NCI-H345 treated with DMSO at 0.1 percent for 48 hours (cell line): ENCODE results near the gene CD2BP2.

Source experiments
- DNase-seq: peaks from one replicate; lab custom pipeline; 2025; ENCODE audit not compliant: unreplicated experiment; lab: John Stamatoyannopoulos, UW

CD2BP2 gene

DNA sequence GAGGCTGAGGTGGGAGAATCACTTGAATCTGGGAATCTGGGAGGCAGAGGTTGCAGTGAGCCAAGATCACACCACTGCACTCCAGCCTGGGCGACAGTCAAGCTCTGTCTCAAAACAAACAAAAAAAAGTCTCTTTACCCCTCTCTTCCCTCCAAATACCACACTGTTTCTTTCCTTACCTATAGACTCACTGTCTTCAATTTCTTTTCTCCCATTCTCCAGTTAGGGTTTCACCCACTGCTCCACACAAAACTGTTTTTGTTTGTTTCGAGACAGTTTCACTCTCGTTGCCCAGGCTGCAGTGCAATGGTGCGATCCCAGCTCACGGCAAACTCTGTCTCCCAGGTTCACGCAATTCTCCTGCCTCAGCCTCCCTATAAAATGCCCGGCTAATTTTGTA is 6.1 kb upstream of the CD2BP2 start:
- no peak for DNase-seq

DNA sequence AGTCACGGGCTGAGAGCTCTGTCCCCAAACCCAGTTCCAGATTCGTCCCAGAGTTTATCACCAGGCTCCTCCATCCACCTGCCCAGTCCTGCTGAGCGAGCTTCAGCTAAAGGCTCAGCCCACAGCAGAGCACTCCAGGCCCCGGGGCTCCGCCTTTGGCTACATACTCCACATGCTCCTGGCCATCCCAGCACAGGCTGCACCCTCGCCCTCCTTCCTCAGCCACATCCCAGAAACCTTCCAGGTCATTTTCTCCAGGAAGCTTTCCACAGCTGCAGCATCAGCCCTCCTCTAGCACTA is 4.7 kb upstream of the CD2BP2 start:
- DNase-seq, result no peak

DNA sequence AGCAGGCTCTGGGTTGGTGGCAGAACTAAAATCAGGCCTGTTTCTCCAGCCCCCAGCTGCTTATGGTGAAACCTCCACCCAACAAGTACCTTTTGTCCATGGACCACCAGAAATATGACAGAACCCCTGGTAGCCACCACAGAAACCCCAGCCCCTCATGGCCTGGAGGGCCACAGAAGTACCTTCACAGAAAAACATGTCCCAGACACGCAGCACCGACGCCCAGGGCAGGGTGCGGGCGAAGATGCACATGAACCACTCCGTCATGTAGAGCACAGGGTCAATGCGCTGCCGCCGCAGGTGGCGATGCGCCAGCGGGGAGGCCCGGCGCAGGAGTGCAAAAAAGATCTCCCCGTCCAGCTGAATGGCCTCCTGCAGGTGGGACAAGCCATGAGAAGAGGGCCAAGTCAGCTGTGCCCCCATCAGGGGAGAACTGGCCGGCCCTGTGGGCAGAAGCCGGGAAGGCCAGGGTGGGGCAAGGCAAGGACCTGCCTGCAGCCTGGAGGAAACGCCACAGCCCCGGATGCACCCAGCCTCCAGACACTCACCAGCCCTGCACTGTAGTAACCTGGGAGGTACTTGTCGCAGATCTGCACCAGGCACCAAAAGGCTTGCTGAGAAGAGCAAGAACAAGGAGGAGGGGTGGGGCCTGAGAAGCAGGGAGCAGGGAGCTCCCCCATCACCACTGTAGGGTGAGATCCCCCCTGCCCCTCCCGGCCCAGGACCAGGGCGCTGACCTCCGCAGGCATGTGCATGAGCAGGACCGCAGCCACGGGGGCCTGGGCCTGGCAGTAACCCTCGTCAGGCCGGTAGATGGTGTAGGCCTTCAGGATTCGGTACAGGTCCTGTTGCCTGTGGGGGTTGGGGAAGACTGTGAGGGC is 4.1 kb upstream of the CD2BP2 start:
- no peak for DNase-seq

DNA sequence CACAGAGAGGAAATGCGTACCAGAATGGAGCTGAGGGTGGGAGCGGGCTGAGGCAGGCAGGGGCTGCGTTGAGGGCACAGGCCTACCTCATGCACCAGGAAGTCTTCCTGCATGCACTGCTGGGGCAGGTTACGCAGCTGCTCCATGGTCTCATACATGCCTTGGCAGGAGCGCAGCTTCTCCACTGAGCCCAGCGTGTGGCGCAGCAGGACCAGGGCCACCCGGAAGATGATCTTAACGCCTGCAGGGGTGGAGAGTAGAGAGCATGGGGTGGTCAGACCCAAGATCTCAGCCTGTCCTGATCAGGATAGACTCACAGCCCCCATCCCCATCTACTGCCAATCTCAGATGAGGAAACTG is 3.4 kb upstream of the CD2BP2 start:
- DNase-seq, result no peak

DNA sequence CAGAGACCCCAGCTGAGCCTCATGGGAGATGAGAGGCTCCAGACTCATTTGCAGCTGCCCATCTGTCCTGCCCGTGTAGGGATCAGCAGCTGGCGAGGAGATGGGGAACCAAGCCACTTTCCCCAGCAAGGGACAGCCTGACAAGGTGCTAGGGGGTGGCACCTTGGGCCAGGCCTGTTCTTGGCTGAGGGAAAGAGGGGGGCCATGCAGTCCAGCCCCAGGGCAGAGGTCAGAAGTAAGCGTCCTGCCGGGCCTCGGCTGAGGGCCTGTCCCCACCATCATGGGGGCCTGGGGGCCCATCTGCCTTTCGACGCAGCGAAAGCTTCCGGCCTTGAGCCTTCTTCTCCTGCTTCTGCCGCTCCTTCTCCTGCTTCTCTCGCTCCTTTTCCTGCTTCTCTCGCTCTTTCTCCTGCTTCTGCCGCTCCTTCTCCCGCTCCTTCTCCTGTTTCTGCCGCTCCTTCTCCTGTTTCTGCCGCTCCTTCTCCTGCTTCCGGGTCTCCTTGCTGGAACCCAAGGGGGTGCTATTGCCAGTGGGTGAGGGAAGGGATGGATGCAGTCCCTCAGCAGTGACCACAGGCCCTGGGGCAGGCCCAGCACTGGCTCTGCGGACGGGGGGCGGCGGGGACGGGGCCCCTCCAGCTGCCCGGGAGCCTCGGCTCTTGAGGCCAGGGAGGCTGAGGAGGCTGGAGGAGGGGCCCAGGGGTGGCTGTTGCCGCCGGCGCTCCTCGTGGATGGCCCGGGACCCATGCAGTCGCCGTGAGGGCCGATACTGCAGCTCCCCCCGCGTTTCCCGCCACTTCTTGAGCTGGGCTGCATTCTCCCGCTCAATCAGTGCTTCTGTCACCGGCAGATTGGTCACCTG is 2.8 kb upstream of the CD2BP2 start:
- DNase-seq, result no peak

DNA sequence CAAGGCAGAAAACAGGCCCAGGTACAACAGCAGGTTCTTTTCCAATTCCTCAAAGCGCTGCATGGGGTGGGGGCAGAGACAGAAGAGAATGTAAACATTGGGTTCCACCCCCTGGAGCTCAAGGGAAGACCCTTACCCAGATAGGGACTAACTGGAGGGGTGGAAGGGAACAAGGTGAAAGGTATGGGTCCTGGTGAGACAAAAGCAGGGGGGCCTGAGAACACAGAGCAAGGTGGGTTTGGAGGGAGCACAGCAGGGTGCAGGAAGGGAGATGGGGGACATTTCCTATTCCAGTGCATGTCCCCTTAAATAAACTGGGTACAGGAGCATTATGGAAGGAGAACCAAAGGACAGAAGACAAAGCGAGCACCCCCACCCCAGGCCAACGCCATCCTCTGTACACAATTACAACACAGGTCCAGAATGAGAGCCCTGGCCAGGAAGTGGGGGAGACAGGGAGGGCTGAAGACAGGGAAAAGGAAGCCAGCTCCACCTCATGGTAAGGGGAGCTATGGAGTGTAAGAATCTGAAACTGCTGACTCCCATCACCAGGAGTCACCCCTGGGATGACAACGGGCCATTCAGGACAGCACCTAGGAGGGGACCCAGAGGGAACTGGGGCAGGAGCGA is 2.1 kb upstream of the CD2BP2 start:
- no peak for DNase-seq

DNA sequence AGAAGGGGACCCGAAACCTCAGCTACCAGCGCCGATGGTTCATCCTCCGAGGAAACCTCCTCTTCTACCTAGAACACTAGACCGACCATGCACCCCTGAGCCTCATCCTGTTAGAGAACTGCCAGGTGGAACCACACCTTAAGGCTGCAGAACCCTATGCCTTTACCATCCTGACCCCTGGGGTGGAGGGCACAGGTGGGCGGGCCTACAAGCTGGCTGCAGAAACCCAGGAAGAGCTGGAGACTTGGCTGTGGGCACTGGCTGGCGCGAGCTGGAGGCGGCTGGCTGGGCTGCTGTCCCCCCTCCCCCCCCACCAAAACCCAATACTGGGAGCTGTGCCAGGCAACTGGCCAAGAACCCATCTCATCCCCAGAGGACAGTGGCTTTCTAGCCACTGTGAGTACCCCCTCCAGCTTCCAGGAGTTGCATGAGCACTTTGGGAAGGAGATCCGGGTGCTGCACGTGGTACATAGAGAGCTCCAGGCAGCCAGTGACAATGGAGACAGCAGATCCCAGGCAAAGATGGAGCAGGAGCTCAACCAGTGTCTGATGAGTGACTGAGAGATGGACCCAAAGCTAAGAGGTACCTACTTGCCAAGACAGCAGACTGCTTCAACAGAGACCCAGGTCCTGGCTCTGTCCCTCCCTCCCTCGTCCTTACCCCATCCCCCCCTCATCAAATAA is 1.4 kb upstream of the CD2BP2 start:
- DNase-seq, result no peak

DNA sequence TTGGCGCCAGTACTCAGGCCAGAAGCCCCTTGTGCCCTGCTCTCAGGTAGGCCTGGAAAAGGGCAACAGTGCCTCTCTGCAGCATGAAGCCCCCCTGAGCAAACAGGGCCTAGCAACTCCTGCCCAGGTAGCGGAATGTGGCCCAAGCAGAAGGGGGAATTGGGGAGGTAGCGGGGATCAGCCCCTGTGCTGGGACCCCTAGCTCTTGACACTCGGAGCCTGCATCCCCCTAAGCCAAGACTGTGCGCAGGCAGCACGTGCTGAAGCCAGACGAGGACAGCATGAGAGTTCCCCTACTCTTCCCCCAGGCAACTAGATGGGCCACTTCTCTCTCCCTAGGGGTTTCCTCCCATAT is 823 bp upstream of the CD2BP2 start:
- DNase-seq, result no peak

DNA sequence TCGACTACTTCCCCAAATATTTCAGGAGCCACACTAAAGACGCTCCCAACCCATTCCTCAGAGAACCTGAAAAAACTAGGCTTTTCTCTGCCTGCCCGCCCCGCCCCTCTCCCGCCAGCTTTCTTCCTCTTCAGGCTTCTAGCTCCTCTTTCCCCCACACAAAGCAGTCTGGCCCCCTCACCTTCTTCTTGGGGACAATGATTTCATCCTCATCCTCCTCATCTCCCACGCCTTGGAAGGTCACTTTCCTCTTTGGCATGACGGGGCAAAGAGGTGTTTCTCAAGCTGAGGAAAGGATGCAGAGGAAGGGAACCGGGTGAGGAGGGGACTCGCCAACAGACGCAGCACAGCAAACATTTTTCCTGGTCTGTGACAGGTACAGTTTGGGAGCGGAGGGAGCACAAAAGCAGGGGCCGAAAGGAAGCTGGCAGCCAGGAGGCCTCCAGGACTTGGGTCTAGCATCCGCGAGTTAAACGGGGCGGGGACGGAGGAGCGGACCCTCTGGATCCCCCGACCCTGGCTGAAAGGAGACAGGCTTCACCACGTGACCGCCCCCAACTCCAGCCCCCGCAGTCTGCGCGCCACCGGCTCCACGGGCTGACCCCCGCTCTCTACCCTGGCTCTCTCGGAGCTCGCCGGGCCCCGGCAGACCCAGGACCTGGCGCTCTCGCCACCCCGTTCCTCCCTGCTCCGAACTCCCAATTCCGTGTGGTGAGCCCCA is 525 bp downstream of the CD2BP2 start:
- DNase-seq, result no peak

DNA sequence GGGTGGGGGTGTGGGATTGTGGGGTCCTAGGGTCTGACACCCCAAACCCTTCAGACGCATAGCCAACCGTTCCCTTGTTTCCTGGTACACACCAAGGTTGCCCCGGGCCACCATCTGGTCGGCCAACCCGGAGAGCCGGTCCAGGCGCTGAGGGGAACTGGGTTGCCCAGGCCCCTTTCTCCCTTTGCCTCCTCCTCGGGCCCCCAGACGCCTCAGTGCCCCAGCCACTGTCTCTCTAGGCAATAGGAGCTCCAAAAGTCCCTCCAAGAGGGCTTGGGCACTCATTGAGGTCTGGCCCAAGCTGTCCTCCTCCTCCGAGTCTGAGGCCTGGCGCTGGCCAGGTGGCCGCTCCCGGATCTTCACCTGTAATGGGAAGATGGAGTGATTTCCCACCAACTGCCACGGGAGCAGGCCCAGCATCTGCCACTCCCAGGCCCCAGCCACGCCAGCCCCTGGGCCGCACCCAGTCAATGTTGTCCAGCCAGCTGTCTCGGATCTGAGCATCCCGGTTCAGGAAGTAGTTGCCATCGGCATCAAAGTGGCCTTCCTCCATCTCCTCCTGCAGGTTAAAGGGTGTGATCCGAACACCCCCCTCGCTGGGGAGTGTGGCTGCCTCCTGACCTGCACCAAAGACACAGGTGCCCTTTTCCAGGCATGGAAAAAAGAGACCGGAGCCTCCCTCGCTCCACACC is 1.5 kb downstream of the CD2BP2 start:
- DNase-seq, result no peak

DNA sequence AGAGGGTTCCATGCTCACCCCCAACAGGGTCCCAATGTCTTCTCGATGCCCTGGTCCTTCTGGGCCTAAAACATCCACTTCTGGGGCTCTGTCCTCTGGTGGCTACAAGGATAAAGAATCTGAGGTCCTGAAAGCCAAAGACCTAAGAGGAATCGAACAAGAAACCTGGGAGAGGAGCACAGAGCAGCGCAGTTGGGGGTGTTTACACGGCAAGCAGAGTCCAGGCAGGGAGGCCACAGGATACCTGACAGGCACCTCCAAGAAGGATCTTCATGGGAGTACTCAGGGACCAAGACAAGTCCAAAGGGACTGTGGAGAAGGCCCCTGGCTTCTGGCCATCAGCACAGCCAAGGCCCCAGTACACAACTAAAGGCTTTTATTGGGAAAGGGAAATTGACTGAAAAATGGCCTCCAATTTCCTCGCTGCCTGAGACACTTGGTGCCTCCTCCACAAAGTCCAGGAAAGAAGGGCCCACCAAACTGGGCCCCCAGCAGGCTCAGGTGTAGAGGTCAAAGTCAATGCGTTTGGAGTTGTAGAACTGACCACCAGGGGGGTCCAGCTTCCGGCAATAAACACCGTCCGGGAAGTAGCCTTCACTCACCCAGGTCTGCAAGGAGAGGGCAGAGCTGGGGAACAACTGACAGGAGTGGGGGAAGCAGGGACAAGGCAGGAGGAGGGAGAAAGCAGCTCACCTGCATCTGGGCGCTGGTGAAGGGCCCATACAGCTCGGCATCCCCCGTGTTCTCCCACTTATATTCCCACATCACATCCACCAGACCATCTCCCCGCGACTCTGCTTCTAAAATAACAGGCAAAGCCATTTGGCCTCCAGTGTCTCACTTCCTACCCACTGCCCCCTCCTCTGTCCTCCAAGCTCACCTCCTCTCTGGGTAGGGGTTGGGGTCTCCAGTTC is 2.4 kb downstream of the CD2BP2 start:
- DNase-seq, result no peak

DNA sequence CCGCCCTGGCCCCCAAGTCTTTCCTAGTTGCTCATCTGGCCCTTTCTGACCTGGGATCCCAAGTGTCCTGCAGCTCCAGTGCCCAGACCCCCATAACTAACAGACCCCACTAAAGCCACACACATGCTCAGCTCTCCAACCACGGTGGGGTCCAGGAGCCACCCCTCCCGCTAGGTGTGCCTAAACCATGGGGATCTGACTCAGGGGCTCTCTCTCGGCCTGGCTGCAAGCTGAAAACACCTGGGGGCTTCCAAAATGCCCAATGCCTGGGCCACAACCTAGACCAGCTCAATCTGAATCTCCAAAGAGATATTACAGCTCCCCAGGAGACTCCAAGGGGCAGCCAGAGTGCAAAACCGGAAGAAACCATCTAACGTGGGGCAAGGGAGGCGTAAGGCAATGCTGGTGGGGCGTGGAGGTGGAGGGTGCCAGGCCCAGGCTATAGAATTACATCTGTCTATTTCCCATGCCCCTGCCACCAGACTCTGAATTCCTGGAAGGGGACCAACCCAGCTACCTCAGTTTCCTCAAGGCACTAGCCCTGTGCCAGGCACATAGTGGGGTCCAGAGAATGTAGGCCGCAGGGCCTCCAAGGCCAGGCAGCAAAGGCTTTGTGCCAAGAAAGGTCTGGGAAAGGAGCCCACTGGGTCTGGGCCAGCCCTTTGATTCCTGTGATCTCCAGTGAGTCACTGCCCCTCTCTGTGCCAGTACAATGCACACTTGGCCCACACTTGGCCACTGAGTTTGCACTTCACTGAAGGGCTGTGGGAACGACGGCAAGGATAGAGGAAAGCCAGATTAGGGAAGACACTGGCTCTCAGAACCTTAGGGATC is 3.3 kb downstream of the CD2BP2 start:
- DNase-seq, result no peak

DNA sequence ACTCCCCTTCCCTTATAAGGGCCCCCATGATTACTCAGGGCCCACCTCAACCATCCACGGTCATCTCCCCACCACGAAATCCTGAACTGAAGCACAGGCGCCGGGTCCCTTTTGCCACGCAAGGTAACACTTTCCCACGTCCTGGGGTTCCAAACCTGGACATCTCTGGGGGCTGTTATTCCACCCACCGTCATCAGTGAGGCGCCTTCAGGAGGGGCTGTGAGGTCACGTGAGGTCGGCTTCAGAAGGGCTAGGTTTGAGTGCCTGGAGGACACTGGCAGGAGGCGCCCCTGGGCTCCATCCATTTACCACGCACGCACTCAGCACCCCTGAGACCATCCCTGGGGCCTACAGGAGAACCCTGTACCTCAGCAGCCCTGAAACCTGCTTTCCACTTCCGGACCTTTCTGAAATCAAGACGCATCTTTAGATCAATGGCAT is 4.1 kb downstream of the CD2BP2 start:
- no peak for DNase-seq

DNA sequence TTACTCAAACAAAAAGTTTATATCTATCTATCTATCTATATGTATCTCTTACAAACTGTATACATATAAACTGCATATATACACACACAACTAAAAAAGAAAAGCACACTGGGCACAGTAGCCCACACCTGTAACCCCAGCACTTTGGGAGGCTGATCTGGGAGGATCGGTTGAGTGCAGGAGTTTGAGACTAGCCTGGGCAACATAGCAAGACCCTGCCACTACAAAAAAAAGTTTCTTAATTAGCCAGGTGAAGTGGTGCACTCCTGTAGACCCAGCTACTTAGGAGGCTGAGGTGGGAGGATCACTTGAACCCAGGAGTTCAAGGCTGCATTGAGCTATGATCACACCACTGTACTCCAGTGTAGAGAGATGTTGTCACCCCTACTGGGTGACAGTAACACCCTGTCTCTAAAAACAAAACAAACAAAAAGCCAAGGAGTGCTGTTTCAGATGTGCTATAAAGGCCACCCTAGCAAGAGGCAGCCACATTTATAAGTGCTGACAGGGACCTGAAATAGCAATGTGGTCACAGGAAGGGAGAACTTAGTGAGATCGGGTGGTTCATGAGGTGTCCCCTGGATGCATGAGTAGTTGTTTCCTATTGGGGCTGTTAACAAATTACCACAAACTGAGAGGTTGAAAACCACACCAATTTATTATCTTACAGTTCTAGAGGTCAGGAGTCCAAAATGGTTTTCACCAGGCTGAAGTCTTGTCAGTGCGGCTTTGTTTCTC is 4.8 kb downstream of the CD2BP2 start:
- no peak for DNase-seq

DNA sequence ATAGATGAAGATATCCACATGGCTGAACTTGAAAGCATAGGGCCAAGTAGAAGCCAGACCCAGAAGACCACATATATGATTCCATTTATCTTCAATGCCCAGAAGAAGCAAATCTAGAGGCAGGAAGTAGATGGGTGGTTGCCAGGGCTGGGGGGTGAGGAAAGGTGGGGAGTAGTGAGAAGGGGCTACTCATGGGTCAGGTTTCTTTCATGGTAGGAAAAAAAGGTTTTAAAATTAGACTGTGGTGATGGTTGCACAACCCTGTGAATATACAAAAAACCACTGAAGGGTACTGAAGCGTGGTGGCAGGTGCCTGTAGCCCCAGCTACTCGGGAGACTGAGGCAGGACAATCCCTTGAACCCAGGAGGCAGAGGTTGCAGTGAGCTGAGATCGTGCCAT is 5.4 kb downstream of the CD2BP2 start:
- no peak for DNase-seq

DNA sequence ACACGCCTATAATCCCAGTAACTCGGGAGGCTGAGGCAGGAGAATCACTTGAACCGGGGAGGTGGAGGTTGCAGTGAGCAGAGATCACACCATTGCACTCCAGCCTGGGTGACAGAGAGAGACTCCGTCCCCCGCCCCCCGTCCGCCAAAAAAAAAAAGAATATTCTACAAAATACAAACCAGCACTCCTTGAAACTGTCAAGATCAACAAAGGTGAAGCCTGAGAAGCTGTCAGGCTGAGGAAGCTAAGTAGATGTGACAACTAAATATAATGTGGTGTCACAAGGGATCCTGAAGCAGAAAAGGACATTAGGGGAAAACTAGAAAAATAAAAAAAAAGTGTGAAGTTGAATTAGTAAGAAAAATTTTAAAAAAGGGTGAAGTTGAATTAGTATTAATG is 6.2 kb downstream of the CD2BP2 start:
- no peak for DNase-seq

DNA sequence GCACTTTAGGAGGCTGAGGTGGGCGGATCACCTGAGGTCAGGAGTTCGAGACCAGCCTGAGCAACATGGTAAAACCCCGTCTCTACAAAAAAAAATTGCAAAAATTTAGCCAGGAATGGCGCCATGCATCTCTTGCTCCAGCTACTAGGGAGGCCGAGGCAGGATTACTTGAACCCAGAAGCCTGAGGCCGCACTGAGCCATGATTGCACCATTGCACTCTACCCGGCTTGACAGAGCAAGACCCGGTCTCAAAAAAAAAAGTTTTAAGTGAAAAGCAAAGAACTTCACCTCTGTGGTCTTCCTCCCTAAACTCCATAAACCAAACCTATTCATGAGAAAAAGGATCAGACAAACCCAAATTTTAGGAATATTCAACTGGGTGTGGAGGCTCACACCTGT is 7.0 kb downstream of the CD2BP2 start:
- no peak for DNase-seq

DNA sequence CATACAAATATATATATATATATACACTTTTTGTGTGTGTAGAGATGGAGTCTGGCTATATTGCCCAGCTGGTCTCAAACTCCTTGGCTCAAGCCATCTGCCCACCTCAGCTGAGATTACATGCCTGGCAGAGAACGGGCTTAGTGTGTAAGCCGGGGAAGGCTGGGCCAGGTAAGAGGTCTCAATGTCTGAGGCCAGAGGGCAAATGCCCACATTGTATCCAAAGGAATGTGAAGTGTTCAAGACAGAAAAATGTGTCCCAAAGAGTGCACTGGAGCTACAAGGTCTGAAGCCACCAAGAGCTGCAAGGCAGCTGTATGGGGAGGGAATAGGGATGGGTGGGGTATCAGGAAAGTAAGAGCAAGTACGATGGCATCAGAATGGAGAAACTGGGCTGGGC is 8.8 kb downstream of the CD2BP2 start:
- DNase-seq, result no peak
